Peyer's patch (tissue), 4 donors: Measurements from ENCODE around the gene IMP4.

Experiments used
- POLR2A ChIP-seq, 2 donors: fragments of 450-650 bp; IDR thresholded peaks; one replicate each; pipeline ENCODE4 v1.5.1; 2017; ENCODE audit warnings: antibody characterized with exemption in 2 of 2, mild to moderate bottlenecking in 2 of 2, moderate library complexity in 2 of 2
- TF ChIP-seq, protein P1 (sequence below), 6 experiments: fragments of 450-650 bp in 4 of 6; fragments of 200-600 bp in 2 of 6; sonication (generic) in 1 of 6; IDR thresholded peaks; one replicate each; pipeline ENCODE4 v1.5.1; 2017 to 2019; ENCODE audit warnings: antibody characterized with exemption in 6 of 6, mild to moderate bottlenecking in 3 of 6, moderate library complexity in 1 of 6

DNA sequence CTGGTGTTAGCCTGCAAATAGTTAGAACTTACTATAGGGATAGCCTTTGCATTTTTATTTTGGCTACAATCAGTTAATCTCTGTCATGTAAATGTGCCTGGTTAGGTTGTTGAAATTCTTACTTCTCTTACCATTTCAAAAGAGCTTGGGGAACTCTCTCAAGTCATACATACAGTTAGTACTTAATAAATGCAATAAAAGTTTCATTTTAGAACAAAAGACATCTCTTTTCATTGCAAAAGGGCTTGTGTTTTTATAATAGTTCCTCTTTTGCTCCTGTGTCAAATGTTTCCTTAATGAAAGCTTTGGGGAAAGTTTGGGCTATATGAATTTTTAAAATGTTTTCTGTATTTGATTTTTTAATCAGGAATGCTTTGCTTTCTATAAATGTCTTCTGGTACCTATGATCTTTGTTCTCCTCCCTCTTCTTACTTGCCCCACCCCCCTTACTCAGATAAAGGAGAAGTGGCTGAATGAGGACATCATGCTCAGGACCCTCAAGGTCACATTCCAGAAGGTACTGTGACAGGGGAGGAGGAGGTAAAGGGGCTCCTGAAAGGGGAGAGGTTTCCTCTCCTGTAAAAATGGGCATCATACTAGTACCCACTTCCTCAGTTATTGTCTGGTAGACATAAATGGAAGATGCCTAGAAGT lies 26.7 kb downstream of the IMP4 start:
- no peak for TF ChIP-seq POLR2A (IDR thresholded peaks at IDR 0.05)
- TF ChIP-seq, protein P1, sequence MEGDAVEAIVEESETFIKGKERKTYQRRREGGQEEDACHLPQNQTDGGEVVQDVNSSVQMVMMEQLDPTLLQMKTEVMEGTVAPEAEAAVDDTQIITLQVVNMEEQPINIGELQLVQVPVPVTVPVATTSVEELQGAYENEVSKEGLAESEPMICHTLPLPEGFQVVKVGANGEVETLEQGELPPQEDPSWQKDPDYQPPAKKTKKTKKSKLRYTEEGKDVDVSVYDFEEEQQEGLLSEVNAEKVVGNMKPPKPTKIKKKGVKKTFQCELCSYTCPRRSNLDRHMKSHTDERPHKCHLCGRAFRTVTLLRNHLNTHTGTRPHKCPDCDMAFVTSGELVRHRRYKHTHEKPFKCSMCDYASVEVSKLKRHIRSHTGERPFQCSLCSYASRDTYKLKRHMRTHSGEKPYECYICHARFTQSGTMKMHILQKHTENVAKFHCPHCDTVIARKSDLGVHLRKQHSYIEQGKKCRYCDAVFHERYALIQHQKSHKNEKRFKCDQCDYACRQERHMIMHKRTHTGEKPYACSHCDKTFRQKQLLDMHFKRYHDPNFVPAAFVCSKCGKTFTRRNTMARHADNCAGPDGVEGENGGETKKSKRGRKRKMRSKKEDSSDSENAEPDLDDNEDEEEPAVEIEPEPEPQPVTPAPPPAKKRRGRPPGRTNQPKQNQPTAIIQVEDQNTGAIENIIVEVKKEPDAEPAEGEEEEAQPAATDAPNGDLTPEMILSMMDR (IDR thresholded peaks at IDR 0.05): no peak
